Omental fat pad (tissue), 4 donors: ENCODE results near the gene SLC7A9. TPM values are rescaled to one million over a fixed set of nuclear protein-coding genes. Genes with fewer than 3 reads are reported as not detected.

Experiments used
- ATAC-seq: fragments of 150-250 bp; one replicate; pipeline ENCODE4 v1.9.1; 2016; ENCODE audit warnings: mild to moderate bottlenecking, moderate library complexity; ENCODE audit not compliant: low FRiP score
- DNase-seq: peaks from one replicate; pipeline ENCODE4 v3.0.0-alpha.2; 2019; ENCODE audit warnings: low spot score
- small RNA-seq: library from RNA; depleted of rRNA; stranded (forward); fragments of <200 nt; gene quantifications from one replicate; pipeline ENCODE3, GENCODE V24; 2016
- total RNA-seq, 4 donors: library from RNA; depleted of rRNA; stranded (reverse); fragments of >200 nt; gene quantifications; one replicate each; pipeline ENCODE4 v1.1.0, GENCODE V29; 2016
- TF ChIP-seq, protein P1 (sequence below), 3 donors: fragments of 450-650 bp; IDR thresholded peaks; one replicate each; pipeline ENCODE4 v1.5.1; 2016 to 2017; ENCODE audit warnings: antibody characterized with exemption in 3 of 3, mild to moderate bottlenecking in 3 of 3, moderate library complexity in 2 of 3

SLC7A9 gene
- total RNA-seq, 4 donors from 2014 or later: 0.36 to 1.4 TPM; not detected in 2

DNA sequence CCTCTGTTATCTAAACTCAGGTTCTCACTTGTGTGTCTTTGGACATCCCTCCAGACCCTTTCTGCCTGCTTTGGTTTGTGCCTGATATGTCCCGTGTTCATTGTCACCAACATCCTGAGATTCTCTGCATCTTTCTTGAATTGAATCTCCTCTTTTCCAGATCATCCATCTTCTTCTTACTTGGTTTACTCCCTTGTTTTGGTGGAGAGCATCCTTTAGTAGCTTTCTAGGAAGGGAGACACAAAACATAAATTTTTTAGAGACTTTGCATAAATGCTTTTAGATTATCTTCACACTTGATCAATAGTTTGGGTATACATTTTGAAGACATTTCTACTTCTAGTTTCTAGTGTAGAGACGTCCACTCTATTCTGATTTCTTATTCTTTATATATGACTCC is 88.3 kb downstream of the SLC7A9 start:
- TF ChIP-seq, protein P1, sequence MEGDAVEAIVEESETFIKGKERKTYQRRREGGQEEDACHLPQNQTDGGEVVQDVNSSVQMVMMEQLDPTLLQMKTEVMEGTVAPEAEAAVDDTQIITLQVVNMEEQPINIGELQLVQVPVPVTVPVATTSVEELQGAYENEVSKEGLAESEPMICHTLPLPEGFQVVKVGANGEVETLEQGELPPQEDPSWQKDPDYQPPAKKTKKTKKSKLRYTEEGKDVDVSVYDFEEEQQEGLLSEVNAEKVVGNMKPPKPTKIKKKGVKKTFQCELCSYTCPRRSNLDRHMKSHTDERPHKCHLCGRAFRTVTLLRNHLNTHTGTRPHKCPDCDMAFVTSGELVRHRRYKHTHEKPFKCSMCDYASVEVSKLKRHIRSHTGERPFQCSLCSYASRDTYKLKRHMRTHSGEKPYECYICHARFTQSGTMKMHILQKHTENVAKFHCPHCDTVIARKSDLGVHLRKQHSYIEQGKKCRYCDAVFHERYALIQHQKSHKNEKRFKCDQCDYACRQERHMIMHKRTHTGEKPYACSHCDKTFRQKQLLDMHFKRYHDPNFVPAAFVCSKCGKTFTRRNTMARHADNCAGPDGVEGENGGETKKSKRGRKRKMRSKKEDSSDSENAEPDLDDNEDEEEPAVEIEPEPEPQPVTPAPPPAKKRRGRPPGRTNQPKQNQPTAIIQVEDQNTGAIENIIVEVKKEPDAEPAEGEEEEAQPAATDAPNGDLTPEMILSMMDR (IDR thresholded peaks at IDR 0.05): no peak
- DNase-seq (no peak), ATAC-seq (no peak)

Small RNA genes within 50 kb of the gene (small RNA-seq; reads per million reads assigned to genes)
- gene RN7SKP22: not detected

Other genes with a start within 250 kb of the SLC7A9 start
- 10 to 100 TPM; 22.7 to 38.5 (median 30.1) TPM for gene ANKRD27, start 194.6 kb downstream of the SLC7A9 start, total RNA-seq
- under 1 TPM; 0.19 to 0.79 (median 0.28) TPM for gene RGS9BP, start 193.9 kb downstream of the SLC7A9 start, total RNA-seq
- gene NUDT19, start 177.9 kb downstream of the SLC7A9 start, total RNA-seq: 10 to 100 TPM in 2 of 4 donors, 1 to 10 TPM in 2; 6.1 to 15.9 (median 9.7) TPM
- 1 to 10 TPM in 1 of 4 donors, under 1 TPM in 1, not detected in 2; 0.50 to 1.3 TPM for gene TDRD12, start 150.0 kb downstream of the SLC7A9 start, total RNA-seq
- gene CEP89, start 102.2 kb upstream of the SLC7A9 start, total RNA-seq: 10 to 100 TPM in 3 of 4 donors, 1 to 10 TPM in 1; 8.2 to 11.9 (median 10.5) TPM
- 1 to 10 TPM in 2 of 4 donors, under 1 TPM in 1, not detected in 1; 0.82 to 1.4 (median 1.3) TPM for gene FAAP24, start 102.5 kb upstream of the SLC7A9 start, total RNA-seq
- gene RHPN2, start 195.1 kb upstream of the SLC7A9 start, total RNA-seq: 10 to 100 TPM in 2 of 4 donors, 1 to 10 TPM in 2; 5.7 to 24.0 (median 14.1) TPM
- gene GPATCH1, start 211.4 kb upstream of the SLC7A9 start, total RNA-seq: 1 to 10 TPM; 4.5 to 7.6 (median 5.5) TPM